RCC 7860 (cell line): ENCODE results near the gene CUX1.

Experiments
- DNase-seq: peaks from one replicate; pipeline ENCODE4 v3.0.0-alpha.2; 2015; ENCODE audit warnings: low spot score
- FAIRE-seq: peaks from 2 replicates; lab custom pipeline; 2012; peaks lifted over from hg19 to GRCh38; lab: Jason Lieb, UNC

The CUX1 gene

DNA sequence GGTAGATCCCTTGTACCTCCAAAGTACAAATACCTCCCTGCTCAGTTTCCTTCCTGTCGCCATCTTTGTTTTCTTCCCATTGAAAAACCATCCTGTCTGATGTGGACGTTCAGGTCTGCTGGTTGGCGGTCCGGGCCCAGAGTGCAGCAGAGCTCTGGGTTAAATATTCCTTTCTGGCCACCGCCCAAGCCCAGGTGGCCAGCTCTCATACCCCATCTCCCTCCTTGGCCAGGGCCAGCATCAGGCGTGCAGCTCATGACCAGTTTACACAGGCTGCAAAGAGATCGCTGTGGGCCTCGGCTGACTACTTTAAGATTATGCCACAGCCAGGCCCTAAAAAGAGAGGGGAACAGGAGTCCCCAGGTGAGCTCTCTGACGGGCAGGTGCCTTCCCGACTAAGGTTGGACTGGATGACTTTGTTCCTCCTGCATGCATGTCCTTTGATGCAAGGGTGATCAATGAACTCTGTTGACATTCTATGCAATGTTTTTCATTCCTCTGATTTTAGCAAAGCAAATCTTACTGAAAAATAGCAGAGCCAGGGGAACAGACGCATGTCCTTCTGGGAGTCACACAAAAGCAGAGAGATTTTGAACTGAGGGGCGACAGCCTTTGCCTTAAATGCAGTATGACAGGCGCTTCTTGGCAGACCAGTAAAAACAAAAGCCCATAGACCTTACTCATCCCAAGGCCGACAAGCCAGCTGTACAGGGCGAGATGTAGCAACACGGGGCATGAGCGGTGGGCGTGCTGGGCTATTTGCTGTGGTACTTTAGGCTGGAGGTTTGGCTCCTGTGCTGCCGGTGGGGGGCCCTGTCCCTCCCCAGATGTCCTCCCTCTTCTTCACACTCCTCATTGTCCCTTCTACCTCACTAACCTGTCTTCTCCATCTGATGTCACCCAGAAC, 435.9 kb downstream of the CUX1 start:
- no peak for FAIRE-seq
- DNase-seq = no peak

DNA sequence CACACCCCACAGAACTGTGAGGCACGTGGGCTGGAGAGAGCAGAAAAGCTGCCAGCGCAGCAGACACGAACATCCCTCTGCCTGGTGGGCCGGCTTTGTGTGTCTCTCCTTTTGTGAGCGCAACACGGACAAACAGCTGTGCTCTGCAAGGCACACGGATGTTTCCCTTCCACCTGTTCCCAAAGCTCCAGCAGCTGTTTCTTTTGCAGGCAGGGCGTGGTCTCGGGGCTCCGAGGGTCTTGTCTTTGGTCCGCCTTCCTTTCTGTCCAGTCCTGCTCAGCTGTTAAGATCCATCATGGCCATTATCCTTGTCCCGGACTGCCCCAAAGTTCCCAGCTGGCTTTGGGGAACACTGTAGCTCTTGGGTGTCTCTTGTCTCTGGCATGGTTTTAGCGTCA, 436.5 kb downstream of the CUX1 start:
- FAIRE-seq = no peak
- DNase-seq = no peak

- FAIRE-seq = no peak
- no peak for DNase-seq
Observed at GRCh38 chr7:102254521-102254920, 437.1 kb downstream of the CUX1 start.

- DNase-seq (no peak), FAIRE-seq (no peak)
Observed at GRCh38 chr7:102255501-102255900, 438.1 kb downstream of the CUX1 start.

DNA sequence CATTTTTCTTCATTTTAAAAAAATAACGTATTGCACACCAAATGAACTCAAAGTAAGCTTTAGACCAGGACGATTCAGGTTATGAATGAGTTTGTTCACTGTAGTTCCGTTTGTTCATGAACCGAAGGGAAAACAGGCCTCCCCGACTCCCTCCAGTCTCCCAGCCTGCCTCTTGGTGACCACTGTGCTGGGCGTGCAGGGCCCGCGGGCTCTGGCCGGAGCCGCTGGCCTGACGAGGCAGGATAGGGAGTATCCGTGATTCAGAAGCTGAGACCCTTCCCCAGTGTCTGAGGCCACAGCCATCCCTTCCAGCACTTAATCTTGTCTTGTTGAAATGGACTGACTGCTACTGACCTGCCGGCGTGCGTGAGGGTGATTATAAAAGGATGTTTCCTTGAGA, 438.5 kb downstream of the CUX1 start:
- no peak for DNase-seq
- no peak for FAIRE-seq

DNA sequence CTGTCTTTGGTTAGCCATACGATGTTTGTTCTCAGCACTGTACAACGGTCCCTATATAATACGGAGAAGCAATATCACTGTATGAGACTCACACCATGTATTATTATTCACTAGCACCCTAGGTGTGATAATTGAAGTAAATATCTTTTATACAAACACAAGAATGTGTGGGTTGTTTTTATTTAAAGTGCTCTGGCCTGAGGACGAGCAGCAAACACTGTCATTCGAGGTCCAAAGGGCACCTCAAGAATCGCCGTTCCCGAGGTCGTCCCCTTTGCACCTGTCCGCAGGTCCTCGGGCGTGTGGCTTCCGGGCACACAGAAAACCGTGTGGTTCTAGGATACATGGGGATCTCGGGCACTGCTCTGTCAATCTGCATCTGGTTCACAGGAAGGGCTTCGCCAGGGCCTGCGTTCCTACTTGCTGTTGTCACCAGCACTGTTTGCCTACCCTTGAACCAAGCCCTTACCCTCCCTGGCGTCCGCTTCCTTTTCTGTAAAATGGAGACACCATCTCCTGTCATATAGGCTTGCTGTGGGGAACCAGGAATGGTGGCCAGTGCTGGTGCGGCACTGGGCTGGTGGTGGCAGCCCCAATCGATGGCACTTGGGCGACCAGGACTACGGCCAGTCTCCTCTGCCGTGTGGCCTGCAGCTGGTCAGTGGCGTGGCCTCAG, 440.8 kb downstream of the CUX1 start:
- DNase-seq (no peak), FAIRE-seq (no peak)

GRCh38 chr7:102258749-102259107, 441.3 kb downstream of the CUX1 start:
- DNase-seq (no peak), FAIRE-seq (no peak)

- peak; percentile 38 for DNase-seq
- no peak for FAIRE-seq
Observed at GRCh38 chr7:102260856-102261255, 443.4 kb downstream of the CUX1 start.

DNA sequence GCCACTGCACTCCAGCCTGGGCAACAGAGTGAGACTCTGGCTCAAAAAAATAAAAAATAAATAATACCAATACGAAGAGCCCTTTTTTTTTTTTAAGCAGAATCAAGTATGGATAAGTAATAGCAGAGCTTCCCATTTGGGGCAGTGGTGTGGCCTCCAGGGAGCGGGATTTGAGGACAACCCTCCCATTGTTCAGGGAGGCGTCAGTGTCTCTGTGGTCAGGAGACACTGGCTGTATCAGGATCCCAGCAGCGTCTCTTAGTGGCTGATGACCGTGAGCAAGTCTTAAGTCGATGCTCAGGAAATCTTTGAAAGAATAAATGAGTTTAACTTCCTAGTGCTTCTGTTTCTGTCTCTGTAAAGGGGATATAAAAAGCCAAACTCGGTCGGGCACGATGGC, 444.0 kb downstream of the CUX1 start:
- FAIRE-seq (no peak), DNase-seq (no peak)

DNA sequence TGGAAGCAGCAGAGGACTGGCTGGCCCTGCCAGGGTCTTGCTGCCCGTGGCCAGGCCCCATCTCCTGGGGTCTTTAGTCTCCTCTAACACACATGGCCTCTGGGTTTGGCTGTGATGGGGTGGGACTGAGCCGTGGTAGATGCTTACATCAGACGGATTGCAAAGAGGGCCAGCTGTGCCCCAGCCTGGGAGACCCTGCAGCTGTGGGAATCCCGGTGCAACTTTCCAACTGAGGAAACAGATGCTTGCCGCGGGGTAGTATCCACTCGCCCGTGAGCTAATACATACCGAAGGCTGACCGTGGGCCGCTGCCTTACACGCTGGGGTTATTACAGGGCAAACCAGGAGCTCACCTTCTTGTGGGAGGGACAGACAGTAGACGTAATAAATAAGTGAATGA, 445.1 kb downstream of the CUX1 start:
- no peak for FAIRE-seq

DNA sequence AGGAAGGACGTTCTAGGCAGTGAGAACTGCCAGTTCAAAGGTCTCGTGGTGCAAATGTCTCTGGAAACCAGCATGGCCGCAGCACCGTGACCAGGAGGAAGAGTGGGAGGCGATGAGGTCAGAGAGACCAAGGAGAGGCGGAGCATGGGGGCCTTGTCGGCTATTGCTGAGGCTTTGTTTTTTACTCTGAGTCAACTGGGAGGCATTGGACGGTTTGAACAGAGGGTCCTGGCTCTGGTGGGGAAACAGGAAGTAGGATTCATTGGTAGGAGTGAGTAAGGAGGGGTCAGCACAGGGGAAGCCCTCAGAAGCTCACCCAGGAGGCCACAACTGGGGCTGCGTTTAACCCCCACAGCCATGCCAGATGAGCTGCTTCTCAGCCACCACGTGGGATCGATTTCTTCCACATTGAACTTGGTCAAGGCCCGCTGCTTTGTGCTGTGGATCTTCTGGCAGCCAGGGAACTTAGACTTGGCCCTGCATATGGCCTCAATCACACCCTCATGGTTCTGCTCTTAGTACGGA, 447.0 kb downstream of the CUX1 start:
- DNase-seq = no peak

More for the DNA sequence above, 445.1 kb downstream of the CUX1 start:
- no peak for DNase-seq

DNA sequence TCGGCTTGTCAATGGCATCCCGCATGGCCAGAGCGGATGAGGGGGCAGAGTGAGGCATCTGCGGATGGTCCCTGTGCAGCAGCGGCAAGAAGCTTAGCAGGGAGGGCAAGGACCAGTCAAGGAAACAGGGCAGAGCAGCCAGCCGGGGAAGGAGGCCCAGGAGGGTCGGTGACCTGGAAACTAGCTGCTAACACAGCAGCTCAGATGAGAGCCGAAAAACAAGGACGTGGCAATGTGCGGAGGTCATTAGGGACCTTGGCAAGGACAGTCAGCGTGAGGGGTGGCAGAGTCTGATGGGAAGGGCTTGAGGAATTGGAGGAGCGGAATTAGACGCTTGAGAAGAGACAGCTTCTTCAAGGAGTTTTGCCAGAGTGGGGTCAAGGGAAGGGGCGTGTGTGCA, 449.1 kb downstream of the CUX1 start:
- FAIRE-seq (no peak), DNase-seq (no peak)

More for the DNA sequence above, 447.0 kb downstream of the CUX1 start:
- FAIRE-seq = no peak

DNA sequence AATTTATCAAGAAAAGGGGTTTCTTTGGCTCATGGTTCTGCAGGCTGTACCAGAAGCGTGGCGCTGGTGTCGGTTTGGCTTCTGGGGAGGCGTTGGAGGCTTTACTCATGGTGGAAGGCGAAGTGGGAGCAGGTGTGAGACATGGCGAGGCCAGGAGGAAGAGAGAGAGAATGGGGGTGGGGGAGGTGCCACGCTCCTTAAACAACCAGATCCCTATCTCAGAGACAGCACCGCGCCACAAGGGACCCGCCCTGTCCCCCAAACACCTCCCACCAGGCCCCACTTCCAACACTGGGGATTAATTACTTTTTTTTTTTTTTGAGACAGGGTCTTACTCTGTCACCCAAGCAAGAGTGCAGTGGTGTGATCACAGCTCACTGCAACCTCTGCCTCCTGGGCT, 451.2 kb downstream of the CUX1 start:
- FAIRE-seq = no peak
- no peak for DNase-seq

DNA sequence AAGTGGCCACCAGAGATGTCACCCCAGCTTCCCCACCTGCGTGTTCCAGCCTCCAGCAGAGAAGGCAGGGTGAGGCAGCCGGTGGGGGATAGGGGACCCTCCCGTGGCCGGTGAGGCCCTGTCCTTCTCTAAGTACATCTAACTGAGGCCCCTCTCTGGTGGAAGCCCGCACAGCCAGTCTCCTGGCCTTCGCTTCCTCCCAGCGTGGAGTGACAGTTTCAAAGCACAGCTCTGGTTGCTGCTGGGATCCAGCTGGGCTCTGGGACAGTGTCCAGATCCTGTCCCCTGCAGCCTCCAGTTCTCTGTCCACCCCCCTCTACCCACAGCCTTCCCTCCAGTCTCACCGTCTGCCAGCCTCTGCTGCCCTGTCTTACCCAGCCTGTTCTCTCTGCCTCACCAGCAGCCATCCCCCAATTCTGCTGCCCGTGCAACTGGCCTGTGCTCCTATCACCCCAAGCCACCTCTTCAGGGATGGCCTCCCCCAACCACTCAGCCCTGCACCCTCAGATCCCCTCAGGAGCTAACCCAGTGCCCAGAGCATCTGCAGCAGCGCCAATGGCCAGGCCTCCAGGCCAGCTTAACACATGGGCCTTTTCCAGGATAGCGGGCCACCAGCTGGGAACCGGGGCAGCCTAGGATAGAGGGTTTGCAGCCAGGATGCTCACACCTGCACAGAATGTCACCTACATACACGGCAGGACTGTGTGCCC, 452.9 kb downstream of the CUX1 start:
- FAIRE-seq (no peak), DNase-seq (no peak)

- no peak for FAIRE-seq
- DNase-seq = no peak
Observed at GRCh38 chr7:102271158-102271798, 453.9 kb downstream of the CUX1 start.

DNA sequence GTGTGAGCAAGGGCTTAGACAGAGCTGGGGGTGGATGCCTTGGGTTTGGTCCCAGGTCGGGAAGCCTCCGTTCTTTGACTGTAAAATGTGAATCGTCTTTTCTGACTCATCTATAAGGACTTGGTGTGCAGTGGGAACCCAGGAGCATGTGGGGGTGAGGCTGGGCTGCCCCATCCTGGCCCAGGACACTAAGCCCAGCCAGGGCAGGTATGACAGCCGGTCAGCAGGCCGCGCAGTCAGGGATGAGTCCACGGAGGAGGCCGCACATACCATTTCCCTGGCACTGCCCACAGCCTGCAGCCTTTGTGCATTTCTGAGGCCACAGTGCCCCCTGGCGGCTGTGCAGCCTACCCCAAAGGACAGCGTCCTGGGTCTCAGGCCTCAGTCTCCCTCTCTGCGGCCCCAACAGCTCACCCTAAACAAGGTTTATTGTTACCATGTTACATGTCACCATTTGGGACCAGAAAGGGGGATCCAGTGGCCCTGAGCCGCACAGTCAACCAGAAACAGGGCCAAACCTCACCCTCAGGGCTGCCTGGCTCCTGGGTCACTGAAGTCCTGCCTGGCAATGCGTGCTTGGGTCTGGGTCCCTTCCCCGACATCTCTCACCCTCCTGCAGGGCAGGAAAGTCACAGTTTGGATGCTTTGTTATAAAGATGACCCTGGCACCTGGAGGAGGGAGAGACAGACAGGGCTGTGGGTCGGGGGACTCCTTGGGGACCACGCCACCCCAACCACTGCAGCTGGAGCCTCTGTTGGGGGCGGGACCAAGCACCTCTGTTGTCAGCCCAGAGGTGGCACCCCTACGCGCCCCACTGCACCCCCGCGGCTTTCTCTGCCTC, 454.9 kb downstream of the CUX1 start:
- FAIRE-seq = no peak
- peak; percentile 76 for DNase-seq

DNA sequence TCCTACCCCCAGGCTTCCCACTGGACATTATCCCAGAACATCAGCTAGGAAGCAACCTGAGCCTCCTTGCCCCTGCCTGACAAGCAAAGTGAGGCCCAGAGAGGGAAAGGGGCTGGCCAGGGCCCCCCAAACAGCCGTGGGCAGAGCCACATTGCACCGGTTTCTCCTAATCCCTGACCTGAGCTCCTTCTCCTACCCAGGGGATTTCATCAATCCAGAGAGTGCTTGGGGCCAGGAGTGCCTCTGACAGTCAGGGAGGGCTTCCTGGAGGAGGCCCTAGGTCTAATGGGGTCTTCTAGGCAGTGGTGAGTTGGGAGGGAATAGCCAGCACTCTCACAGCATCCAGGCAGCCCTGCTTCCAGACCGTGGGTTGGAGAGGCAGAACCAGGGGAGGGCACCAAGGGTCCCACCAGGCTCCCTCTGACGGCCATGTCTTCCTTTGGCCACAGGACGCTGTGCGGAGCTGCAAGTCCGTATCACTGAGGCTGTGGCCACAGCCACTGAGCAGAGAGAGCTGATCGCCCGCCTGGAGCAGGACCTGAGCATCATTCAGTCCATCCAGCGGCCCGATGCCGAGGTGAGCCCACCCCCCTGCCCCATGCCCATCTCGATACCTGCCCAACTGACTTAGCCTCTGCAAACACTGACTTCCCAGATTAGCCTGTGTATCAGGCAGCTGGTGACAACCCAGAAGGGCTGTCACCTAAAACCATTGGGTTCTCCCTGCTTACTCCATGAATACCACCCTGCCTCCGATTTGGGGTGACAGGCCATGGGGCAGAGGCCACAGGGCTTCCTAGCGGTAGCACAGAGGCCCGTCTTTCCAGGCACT, 455.7 kb downstream of the CUX1 start:
- FAIRE-seq (no peak), DNase-seq (no peak)

DNA sequence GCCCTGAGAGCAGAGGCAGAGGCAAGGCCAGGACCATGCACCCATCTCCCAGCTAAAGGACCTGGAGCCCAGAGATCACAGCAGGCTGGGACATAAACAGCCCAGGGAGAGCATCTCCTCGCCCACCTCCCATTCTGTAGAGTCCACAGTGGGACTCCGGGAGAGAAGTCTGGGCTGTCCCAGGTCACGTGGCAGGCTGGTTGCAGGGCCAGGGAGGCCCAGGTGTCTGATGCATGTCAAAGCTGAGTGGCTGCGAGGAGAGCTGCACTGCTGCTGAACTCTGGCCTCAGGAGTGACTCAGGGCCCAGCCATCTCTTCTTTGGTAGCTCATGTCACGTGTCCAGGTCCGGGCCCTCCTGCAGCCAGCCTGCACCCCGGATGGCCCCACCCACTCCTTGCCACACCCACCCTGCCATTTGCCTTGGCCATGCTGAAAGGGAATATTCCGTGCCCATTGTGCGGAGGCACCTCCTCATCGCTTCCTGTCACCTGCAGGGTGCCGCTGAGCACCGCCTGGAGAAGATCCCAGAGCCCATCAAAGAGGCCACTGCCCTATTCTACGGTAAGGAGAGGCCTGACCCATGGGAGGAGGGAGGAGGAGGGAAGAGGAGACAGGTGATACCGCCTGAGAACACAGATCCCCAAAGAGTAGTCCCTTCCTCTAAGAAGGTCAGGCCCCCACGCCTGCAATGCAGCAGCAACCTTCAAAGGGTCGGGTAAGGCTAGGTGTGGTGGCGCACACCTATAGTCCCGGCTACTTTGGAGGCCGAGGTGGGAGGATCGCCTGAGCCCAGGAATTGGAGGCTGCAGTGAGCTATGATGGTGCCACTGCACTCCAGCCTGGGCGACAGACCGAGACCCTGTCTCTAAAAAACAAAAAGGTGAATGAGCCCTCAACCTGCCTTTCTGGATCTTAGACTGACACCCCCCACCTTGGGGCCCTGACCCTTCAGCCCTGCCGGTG, 456.6 kb downstream of the CUX1 start:
- peak; percentile 80 for DNase-seq
- FAIRE-seq = no peak
